Endometrium (tissue), 2 donors: ENCODE data around the gene BRCA1.
A peak's percentile ranks its signal among the peaks of the same experiment; 100 is the strongest.
"Not testable (repeated sequence)": the region's sequence is repeated elsewhere in the genome, so short reads cannot be mapped to it uniquely, and the experiment has no call there.

Experiments
- FAIRE-seq: peaks from 2 replicates; lab custom pipeline; 2012; peaks lifted over from hg19 to GRCh38; lab: Jason Lieb, UNC
- donor health status: control.
- donor health status: control.

BRCA1 gene

DNA sequence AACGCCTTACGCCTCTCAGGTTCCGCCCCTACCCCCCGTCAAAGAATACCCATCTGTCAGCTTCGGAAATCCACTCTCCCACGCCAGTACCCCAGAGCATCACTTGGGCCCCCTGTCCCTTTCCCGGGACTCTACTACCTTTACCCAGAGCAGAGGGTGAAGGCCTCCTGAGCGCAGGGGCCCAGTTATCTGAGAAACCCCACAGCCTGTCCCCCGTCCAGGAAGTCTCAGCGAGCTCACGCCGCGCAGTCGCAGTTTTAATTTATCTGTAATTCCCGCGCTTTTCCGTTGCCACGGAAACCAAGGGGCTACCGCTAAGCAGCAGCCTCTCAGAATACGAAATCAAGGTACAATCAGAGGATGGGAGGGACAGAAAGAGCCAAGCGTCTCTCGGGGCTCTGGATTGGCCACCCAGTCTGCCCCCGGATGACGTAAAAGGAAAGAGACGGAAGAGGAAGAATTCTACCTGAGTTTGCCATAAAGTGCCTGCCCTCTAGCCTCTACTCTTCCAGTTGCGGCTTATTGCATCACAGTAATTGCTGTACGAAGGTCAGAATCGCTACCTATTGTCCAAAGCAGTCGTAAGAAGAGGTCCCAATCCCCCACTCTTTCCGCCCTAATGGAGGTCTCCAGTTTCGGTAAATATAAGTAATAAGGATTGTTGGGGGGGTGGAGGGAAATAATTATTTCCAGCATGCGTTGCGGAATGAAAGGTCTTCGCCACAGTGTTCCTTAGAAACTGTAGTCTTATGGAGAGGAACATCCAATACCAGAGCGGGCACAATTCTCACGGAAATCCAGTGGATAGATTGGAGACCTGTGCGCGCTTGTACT, at the start of gene BRCA1:
TSS of gene BRCA1 (minus strand) at position 232 of the 834 bp plus-strand sequence. CDS start 1,268 bp downstream, outside the sequence.
- peak; percentile 96 for FAIRE-seq

DNA sequence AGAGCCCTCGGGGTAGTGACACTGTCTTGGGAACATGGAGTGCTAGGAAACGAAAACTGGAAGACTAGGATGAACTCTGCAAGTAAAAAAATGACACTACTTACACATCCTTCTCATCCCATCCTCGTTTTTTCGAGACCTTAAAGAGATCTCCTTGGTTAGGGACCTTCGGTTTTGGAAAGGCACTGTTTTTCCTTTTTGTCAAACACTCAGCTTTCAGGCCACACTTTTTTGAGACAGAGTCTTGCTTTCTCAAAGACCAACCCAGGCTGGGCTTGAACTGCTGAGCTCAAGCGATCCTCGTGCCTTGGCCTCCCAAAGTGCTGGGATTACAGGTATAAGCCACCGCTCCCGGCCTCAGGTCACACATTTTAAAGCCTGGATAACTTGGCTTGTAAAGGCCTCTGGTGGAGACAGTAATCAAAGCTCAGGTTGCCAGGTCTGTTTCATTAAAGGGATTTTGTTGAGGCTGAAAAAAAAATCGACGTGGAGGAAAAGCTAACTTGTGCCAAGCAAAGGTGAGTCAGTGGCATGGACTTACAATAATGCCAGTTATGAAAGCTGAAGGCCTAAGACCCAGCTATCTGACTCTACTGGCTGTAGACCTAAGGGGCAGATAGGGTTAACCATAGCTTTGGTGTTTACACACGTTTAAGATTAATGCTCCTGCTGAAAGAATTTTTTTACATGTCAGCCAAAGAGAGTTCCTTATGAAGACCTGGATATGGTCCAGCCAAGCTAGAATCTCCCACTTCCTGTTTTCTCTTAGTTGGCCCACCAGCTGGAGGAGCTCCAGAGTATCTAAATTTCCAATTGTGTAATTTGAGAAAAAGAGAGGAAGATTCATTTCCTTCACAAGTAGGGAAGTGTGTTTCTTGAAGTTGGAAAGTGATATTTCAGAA, 46.7 kb upstream of the BRCA1 start:
- FAIRE-seq: no peak

DNA sequence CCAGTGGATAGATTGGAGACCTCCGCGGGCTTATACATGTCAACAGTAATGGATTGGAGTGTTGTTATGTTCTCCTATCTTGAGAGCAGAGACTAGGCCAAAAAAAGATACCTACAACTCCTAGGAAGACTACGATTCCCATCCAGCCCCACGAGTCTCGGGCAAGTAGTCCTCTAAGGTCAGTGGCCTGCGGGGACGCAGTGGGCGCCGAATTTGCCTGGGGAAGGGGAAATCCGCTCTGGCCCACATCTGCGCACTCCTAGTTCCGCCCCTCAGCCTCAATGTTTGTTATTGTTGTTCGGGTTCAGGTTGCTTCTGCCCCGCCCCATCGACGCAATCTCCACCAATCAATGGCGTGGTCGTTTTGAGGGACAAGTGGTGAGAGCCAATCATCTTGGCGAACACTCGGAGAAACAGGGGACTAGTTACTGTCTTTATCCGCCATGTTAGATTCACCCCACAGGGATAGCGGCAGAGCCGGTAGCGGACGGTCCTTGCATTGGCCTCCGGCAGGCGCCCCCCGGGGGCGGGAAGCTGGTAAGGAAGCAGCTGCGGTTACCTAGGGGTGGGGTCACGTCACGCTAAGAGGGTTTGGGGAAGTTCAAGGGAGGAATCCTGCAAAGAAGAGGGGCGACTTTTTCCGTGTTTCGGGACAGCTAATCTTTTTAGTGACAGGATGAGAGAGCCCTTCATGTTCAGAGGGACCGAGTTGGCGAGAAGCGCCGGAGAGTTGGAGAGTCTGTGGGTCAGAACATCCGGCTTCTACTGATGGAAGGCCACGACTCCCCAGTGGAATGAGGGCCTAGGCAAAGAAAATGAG, 45.8 kb upstream of the BRCA1 start, which contains the start of gene NBR1:
TSS of gene NBR1 (plus strand) at position 449 of the 820 bp plus-strand sequence. CDS start 4,586 bp downstream, outside the sequence.
- peak; percentile 89 for FAIRE-seq

DNA sequence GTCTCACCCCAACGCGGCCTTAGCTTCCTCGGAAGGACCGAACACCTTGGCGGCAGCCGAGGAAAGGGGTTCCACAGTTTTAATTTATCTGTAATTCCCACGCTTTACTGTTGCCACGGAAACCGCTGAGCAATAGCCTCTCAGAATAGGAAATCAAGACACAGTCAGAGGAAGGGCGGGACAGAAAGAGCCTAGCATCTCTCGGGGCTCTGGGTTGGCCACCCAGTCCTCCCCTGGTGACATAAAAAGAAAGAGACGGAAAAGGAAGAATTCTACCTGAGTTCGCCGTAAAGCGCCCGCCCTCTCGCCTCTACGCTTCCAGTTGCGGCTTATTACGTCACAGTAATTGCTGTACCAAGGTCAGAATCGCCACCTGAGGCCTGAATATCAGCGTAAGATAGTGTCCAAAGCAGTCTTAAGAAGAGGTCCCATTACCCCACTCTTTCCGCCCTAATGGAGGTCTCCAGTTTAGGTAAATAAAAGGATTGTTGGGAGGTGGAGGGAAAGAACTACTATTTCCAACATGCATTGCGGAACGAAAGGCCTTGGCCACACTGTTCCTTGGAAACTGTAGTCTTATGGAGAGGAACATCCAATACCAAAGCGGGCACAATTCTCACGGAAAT, 45.1 kb upstream of the BRCA1 start:
- FAIRE-seq: peak; percentile 85

DNA sequence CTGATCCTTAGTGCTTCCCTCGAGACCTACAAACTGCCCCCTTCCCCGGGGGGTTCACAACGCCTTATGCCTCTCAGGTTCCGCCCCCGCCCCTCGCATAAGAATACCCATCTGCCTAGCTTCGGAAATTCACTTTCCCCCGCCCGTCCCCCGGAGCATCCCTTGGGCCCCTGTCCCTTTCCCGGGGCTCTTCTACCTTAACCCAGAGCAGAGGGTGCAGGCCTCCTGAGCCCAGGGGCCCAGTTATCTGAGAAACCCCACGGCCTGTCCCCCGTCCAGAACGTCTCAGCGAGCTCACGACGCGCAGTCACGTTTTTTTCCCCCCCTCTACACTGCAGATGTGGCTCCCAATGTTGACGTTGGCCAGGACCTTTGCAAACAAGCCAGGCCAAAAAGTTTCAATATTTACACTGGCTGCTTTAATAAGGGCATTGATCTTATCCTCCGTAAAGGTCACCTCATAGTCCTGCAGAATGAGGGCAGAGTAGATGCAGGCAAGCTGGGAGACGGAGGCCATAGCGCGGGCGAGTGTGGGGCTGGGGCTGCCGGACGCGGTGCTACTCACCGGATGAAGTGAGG, 44.5 kb upstream of the BRCA1 start:
- FAIRE-seq: no peak

DNA sequence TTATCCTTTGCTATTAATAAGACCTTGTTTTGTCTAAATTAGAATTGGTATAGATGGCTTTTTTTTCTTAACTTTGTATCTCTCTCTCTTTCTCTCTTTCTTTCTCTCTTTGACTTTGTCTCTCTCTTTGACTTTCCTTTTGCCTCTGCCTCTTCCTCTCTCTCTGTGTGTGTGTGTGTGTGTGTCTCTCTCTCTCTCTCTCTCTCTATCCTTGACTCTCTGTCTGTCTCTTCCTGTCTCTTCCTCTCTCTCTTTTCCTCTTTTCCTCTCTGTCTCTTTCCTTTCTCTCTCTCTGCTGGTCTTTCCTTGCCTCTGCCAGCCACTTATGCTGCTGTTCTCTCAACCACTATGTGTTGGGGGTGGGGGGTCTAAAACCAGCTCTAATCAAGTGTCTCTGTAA, 40.8 kb upstream of the BRCA1 start:
- not testable (repeated sequence) for FAIRE-seq

DNA sequence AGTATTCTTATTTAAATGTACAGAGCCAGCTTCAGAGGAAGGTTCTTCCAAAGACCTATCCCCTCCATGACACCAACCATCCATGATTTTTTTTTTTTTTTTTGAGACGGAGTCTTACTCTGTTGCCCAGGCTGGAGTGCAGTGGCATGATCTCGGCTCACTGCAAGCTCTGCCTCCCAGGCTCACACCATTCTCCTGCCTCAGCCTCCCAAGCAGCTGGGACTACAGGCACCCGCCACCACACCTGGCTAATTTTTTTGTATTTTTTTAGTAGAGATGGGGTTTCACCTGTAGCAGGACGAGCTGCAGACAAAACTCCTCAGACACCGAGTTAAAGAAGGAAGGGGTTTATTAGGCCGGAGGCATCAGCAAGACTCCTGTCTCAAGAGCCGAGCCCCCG, 34.8 kb upstream of the BRCA1 start:
- FAIRE-seq: not testable (repeated sequence)

DNA sequence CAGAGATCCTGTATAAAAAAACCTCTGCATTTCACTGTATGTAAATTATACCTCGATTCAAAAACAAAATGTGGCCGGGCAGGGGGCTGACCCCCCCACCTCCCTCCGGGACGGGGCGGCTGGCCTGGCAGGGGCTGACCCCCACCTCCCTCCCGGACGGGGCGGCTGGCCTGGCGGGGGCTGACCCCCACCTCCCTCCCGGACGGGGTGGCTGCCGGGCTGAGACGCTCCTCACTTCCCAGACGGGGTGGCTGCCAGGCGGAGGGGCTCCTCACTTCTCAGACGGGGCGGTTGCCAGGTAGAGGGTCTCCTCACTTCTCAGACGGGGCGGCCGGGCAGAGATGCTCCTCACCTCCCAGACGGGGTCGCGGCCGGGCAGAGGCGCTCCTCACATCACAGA, 34.1 kb upstream of the BRCA1 start:
- not testable (repeated sequence) for FAIRE-seq

DNA sequence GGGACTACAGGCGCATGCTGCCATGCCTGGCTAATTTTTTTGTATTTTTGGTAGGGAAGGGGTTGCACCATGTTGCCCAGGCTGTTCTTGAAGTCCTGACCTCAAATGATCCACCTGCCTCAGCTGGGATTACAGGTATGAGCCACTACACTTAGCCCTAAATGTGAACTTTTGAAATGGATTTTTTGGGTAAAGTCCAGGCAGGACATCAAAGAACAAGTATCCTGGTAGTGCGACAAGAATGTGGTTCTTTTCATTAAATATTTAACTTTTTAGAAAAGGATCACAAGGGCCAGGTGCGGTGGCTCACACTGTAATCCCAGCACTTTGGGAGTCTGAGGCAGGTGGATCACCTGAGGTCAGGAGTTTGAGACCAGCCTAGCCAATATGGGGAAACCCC, 30.5 kb upstream of the BRCA1 start:
- FAIRE-seq: no peak

DNA sequence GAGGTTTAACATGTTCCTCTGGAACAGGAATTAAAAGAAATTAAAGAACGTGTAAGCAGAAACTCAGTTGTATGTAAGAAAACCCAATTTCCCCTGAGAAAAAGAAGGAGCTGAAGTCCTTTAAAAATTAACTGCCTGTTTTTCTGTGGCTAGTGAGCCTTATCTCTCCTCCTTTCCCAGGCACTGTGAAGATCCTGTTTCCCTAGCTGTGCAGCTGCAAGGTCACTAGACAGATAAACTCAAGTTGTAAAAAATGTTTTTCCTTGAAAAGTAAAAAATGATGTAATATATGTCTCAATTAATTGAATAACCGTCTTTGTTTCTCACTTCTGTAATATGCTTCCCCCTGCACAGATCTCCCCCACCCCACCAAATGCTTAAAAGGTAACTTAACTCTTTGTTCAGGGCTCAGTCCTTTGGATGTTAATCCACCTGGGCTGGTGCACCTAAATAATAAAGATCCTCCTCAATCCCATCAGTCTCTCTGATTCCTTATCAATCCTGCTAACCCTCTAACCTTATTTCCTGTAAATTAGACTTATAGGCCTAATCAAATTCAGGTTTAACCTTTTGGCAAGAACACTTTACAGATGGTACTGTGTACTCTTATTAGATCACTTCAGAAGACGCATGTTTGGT, 28.2 kb upstream of the BRCA1 start:
- not testable (repeated sequence) for FAIRE-seq

DNA sequence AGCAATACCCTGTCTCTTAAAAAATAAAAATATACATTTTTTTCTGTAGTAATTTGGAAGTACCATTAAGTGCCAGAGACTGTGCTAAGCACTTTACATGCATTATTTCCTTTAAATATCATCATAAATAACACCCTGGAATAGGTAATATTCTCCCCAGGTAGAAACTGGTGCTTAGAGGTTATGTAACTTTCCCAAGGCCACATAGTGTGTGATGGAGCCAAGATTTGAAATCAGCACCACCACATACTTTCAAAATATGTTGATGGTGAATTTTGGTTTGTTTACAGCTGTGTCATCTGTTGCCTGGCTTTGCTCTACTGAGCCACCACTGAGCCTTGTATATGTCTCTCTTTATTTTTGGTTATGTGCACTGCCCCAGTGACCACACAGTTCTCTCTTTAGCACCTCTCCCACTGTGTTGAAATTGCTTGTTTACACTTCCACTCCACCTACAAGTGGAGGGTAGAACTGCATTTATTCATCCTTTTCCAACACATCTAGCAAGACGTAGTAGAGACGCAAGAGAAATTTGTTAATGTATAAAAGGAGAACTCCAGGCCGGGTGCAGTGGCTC, 26.8 kb upstream of the BRCA1 start:
- no peak for FAIRE-seq

DNA sequence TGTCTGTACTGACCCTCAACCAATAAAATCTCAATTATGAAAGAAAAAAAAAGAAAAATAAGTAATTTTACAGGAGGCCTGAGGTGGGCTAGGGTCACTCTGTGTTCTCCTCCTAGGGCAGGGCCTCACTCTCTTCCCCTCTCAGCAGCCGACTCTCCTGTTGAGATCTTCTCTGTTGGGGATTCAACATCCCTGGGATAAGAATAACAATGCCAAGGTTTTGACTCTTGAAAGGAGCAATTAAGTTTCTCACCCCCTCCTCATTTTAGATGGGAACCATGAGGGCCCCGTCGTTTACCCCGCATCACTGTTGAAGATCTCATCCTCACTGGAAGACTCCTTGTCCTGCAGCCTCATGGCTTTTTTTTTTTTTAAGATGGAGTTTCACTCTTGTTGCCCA, 21.5 kb upstream of the BRCA1 start:
- no peak for FAIRE-seq

DNA sequence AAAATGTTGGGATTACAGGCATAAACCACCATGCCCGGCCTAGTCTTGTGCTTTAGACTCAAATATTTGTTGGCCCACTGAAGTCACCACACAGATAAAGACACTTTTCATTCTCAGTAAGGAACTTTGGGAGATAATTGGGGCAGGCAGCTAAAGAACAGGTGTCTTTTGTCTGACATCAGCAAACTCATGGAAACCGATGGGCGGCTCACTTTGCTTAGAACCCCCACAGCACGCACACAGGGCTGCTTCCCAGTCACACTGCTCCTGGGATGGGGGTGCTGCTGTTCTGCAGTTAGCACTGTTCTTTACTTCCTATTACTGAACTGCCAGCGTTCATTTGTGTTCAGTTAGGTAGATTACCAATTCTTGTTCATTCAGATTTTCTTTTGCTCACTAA, 18.0 kb upstream of the BRCA1 start:
- no peak for FAIRE-seq

DNA sequence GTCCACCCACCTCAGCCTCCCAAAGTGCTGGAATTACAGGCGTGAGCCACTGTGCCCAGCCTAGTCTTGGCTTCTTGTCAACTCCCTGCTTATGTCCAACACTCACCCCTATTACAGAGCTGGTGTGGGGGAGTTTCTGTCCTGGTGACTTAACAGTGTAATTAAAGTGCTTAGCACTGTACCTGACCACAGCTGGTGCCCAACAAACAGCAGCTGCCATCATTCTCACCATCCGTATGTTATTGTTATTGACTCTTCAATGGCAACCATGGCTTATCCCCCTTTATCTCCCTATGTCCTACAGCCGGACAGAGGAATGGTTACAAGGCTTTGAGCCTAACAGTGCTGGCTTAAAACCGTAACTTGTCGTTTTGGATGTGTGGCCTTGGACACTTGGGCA, 17.0 kb upstream of the BRCA1 start:
- no peak for FAIRE-seq

DNA sequence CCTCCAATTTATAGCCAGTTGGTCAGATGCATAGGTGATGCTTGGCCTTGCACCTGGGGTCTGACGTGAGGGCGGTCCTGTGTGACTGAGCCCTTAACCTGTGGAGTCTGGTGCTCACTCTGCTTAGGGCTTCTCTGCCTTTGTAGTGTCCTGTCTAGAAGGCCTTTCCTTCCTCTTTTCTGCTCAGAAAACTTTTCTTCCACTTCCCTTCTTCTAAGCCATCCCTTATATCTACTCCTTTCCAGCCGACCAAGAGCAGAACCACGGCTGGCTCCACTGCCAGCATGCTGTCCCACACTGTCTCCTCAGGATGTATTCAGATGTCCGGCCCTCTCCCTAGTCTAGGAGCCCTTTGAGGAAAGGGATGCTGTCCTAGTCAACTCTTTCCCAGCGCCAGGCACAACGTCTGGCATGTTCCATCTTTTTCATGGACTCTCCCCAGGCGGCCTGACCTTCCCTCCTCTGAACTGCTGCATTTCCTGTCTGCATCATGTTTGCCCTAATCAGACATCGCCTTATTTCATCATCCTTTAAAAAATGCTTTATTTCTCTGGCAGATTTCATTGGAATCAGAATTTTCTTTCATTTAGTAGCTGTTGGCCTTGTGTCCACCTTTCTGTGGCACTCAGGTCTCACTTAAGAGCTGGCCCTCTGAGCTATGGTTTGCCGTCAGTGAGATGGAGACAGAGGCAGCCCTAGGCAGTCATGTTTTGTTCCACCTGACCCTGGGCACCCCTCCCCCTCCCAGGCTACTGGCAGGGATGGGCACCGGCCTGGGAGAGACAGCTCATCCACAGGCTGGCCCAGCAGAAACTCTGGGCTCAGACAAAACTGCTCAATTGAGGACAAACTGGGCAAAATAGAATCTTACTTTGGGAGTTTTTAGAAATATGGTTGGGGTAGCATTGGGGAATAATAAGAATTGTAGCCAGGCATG, 15.5 kb upstream of the BRCA1 start:
- no peak for FAIRE-seq

DNA sequence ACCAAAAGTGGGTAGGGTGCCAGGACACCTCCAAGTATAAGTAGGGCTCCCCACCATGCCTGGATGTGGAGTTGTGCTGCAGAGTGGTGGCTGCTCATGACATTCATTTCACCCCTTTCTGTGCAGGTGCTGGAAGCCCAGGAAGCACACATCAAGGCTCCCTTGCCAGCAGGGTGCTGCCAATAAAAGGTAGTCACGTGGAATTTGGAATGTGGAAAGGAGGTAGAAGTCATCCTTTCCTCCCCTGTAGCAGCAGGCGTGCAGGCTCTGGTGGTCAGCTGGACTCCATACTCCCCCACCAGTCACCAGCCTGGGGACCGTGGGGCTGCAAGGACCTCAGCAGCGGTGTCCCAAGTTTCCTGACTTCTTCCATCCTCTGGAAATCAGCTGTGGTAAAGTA, 13.4 kb upstream of the BRCA1 start:
- not testable (repeated sequence) for FAIRE-seq

DNA sequence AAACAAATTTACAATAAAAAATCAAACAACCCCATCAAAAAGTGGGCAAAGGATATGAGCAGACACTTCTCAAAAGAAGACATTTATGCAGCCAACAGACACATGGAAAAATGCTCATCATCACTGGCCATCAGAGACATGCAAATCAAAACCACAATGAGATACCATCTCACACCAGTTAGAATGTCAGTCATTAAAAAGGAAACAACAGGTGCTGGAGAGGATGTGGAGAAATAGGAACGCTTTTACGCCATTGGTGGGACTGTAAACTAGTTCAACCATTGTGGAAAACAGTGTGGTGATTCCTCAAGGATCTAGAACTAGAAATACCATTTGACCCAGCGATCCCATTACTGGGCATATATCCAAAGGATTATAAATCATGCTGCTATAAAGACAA, 11.4 kb upstream of the BRCA1 start:
- FAIRE-seq: not testable (repeated sequence)

DNA sequence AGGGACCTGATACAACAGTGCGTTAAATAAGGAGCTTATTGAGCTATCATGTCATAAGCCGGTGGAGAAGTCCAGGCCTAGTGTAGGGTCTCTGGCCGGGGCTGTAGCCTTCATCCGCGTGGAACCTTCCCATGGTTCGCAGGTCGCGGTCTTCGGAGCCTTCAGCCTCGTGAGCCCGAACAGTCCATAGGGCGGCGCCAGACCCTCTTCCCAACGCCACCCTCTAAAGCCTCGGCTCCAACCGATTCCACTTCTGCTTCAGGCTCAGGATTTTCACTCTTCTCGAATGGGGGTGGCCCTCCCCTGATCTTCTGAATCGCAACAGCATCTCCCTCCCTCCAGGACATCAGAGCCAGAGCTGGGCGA, 10.3 kb upstream of the BRCA1 start:
- FAIRE-seq: no peak

DNA sequence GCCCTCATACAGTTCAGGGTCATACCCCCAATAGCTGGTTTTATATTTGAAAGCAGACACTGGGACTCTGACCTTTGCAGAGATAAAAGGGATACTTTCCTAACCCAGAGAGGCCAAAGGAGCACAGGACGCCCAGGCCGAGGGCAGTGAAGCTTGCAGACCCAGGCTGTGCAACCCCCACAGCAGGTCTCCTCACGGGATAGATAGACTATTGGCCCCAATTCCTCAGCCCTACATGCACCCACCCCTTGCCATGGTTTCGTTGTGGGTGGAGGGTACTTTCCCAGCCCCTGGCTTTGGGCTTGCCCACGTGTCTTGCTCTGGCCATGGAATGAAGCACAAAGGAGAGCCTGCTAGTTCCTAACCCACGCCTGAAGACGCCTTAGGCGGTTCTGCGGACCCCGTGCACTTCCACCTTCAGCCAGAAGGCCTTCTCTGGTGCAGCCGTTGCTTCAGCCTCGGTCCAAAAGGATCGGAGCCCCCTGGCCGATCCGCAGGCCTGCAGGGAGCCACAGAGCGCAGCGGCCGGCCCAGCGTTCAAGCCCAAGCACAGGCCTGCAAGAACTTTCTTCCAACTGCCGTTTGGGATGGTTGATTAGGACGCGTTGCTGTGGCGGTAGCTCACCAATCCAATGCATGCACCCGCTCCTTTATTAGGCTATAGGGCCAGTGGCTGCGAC, 9.8 kb upstream of the BRCA1 start:
- FAIRE-seq: no peak
